Vagina (tissue), 2 donors: Measurements from ENCODE around the gene FOXL3. TPM values are rescaled to one million over a fixed set of nuclear protein-coding genes. Genes with fewer than 3 reads are reported as not detected.

Source experiments
- DNase-seq, 2 donors: peaks; one replicate each; pipeline ENCODE4 v3.0.0-alpha.2; 2017; ENCODE audit errors: extremely low spot score in 2 of 2
- H3K27ac ChIP-seq: fragments of 200-600 bp; sonication (generic); one replicate; pipeline ENCODE4 v1.5.1; 2019
- H3K27me3 ChIP-seq: fragments of 200-600 bp; sonication (generic); one replicate; pipeline ENCODE4 v1.5.1; 2019
- H3K36me3 ChIP-seq, 2 donors: fragments of 200-600 bp; sonication (generic); one replicate each; pipeline ENCODE4 v1.5.1; 2017 to 2019
- H3K4me1 ChIP-seq: fragments of 200-600 bp; sonication (generic); one replicate; pipeline ENCODE4 v1.5.1; 2019
- H3K4me3 ChIP-seq, 2 donors: fragments of 200-600 bp; sonication (generic); 1 replicate in 1 of 2; 2 replicates in 1 of 2; pipeline ENCODE4 v1.5.1; 2016 to 2019
- H3K9me3 ChIP-seq: fragments of 200-600 bp; sonication (generic); one replicate; pipeline ENCODE4 v1.5.1; 2019
- CTCF ChIP-seq, 3 experiments: fragments of 450-650 bp in 2 of 3; fragments of 200-600 bp in 1 of 3; sonication (generic) in 1 of 3; IDR thresholded peaks; one replicate each; pipeline ENCODE4 v1.5.1; 2017 to 2019; ENCODE audit warnings: antibody characterized with exemption in 3 of 3, mild to moderate bottlenecking in 2 of 3, moderate library complexity in 2 of 3
- POLR2A ChIP-seq, 2 donors: fragments of 450-650 bp; IDR thresholded peaks; one replicate each; pipeline ENCODE4 v1.6.1; 2017; ENCODE audit warnings: antibody characterized with exemption in 2 of 2, mild to moderate bottlenecking in 2 of 2, moderate library complexity in 2 of 2
- POLR2AphosphoS5 ChIP-seq, 2 donors: sonication (generic); formaldehyde crosslinking; IDR thresholded peaks; one replicate each; pipeline ENCODE4 v1.9.0; 2017; ENCODE audit warnings: antibody characterized with exemption in 2 of 2, mild to moderate bottlenecking in 2 of 2, low read depth in 1 of 2; ENCODE audit not compliant: insufficient read depth in 1 of 2
- intact Hi-C: fragments of 100-400 bp; cut with DNase I; formaldehyde crosslinking; loops from one replicate; pipeline ENCODE4 v1.15.1; 2023
- total RNA-seq: library from RNA; depleted of rRNA; stranded (reverse); fragments of >200 nt; gene quantifications from one replicate; pipeline ENCODE4 v1.2.3, GENCODE V29; 2016

Gene FOXL3
- total RNA-seq, 1 donor from 2014 or later: not detected

GRCh38 chr7:277228-277627 lies 12.7 kb upstream of the FOXL3 start:
- no peak overlapping the region for H3K4me3 ChIP-seq
- H3K27ac ChIP-seq: no peak overlapping the region
- intact Hi-C loops: no loop called here
- no peaks in the 10 kb centered on the region for H3K9me3 ChIP-seq
- H3K4me1 ChIP-seq: no peaks in the 10 kb centered on the region
- TF ChIP-seq POLR2A (IDR thresholded peaks at IDR 0.05) (no peak), POLR2AphosphoS5 (IDR thresholded peaks at IDR 0.05; ENCODE audit: insufficient read depth in 1 of 2, low read depth in 1 of 2) (no peak), CTCF (IDR thresholded peaks at IDR 0.05) (no peak)
- H3K36me3 ChIP-seq: no peaks in the 10 kb centered on the region
- no peaks in the 10 kb centered on the region for H3K27me3 ChIP-seq
- no peak for DNase-seq

GRCh38 chr7:278081-278480 lies 11.9 kb upstream of the FOXL3 start:
- Histone ChIP-seq H3K9me3 (no peaks in the 10 kb centered on the region), H3K27me3 (no peaks in the 10 kb centered on the region), H3K4me3 (no peak overlapping the region), H3K36me3 (no peaks in the 10 kb centered on the region), H3K4me1 (no peaks in the 10 kb centered on the region), H3K27ac (no peak overlapping the region)
- TF ChIP-seq CTCF (IDR thresholded peaks at IDR 0.05) (no peak), POLR2AphosphoS5 (IDR thresholded peaks at IDR 0.05; ENCODE audit: insufficient read depth in 1 of 2, low read depth in 1 of 2) (no peak), POLR2A (IDR thresholded peaks at IDR 0.05) (no peak)
- intact Hi-C loops: no loop called here
- DNase-seq: no peak

- Histone ChIP-seq H3K4me1 (no peaks in the 10 kb centered on the region), H3K9me3 (no peaks in the 10 kb centered on the region), H3K27ac (no peak overlapping the region), H3K27me3 (no peaks in the 10 kb centered on the region), H3K4me3 (no peak overlapping the region), H3K36me3 (no peaks in the 10 kb centered on the region)
- intact Hi-C loops: no loop called here
- TF ChIP-seq POLR2AphosphoS5 (IDR thresholded peaks at IDR 0.05; ENCODE audit: insufficient read depth in 1 of 2, low read depth in 1 of 2) (no peak), POLR2A (IDR thresholded peaks at IDR 0.05) (no peak), CTCF (IDR thresholded peaks at IDR 0.05) (no peak)
- no peak for DNase-seq
These were observed 10.1 kb upstream of the FOXL3 start for GRCh38 chr7:279821-280220.

GRCh38 chr7:280461-280860 lies 9.5 kb upstream of the FOXL3 start:
- no peak for DNase-seq
- Histone ChIP-seq H3K36me3 (no peaks in the 10 kb centered on the region), H3K27ac (no peak overlapping the region), H3K4me3 (no peak overlapping the region), H3K27me3 (no peaks in the 10 kb centered on the region), H3K9me3 (no peaks in the 10 kb centered on the region), H3K4me1 (no peaks in the 10 kb centered on the region)
- intact Hi-C loops: no loop called here
- TF ChIP-seq POLR2A (IDR thresholded peaks at IDR 0.05) (no peak), CTCF (IDR thresholded peaks at IDR 0.05) (no peak), POLR2AphosphoS5 (IDR thresholded peaks at IDR 0.05; ENCODE audit: insufficient read depth in 1 of 2, low read depth in 1 of 2) (no peak)

- Histone ChIP-seq H3K27ac (no peak overlapping the region), H3K9me3 (no peaks in the 10 kb centered on the region), H3K4me1 (no peaks in the 10 kb centered on the region), H3K4me3 (no peak overlapping the region), H3K27me3 (no peaks in the 10 kb centered on the region), H3K36me3 (no peaks in the 10 kb centered on the region)
- intact Hi-C loops: no loop called here
- TF ChIP-seq POLR2AphosphoS5 (IDR thresholded peaks at IDR 0.05; ENCODE audit: insufficient read depth in 1 of 2, low read depth in 1 of 2) (no peak), CTCF (IDR thresholded peaks at IDR 0.05) (no peak), POLR2A (IDR thresholded peaks at IDR 0.05) (no peak)
- no peak for DNase-seq
These were observed 8.3 kb upstream of the FOXL3 start for GRCh38 chr7:281637-282036.
